Lower lobe of right lung (tissue), 2 donors: ENCODE results near the gene STK11. TPM values are rescaled to one million over a fixed set of nuclear protein-coding genes. Genes with fewer than 3 reads are reported as not detected.

Source experiments
- ATAC-seq, 2 donors: fragments of 200-7000 bp; cut with Tn5 transposase; one replicate each; pipeline ENCODE4 v1.9.1; 2020 to 2022; ENCODE audit warnings: mild to moderate bottlenecking in 2 of 2, moderate library complexity in 2 of 2
- DNase-seq: peaks from one replicate; pipeline ENCODE4 v3.0.0-alpha.2; 2020
- H3K27ac ChIP-seq: fragments of 200-600 bp; one replicate; pipeline ENCODE4 v1.8.0; 2022
- H3K27me3 ChIP-seq: fragments of 200-600 bp; one replicate; pipeline ENCODE4 v1.8.0; 2022; ENCODE audit warnings: low read depth
- H3K36me3 ChIP-seq: fragments of 200-600 bp; one replicate; pipeline ENCODE4 v1.8.0; 2022; ENCODE audit warnings: mild to moderate bottlenecking
- H3K4me1 ChIP-seq: fragments of 200-600 bp; one replicate; pipeline ENCODE4 v1.8.0; 2022
- H3K4me3 ChIP-seq: fragments of 200-600 bp; one replicate; pipeline ENCODE4 v1.8.0; 2022; ENCODE audit warnings: mild to moderate bottlenecking
- H3K9me3 ChIP-seq: fragments of 200-600 bp; one replicate; pipeline ENCODE4 v1.8.0; 2022
- CTCF ChIP-seq: fragments of 200-600 bp; IDR thresholded peaks from one replicate; pipeline ENCODE4 v1.8.0; 2022; ENCODE audit warnings: antibody characterized with exemption, mild to moderate bottlenecking
- intact Hi-C: fragments of 100-400 bp; cut with DNase I; formaldehyde crosslinking; loops from one replicate; pipeline ENCODE4 v1.11.0; 2022
- total RNA-seq: library from RNA; stranded (reverse); fragmentation: NEBNext Ultra II Directional; extraction: Animal tissue kit (Norgen Biotek cat#: 25700); gene quantifications from one replicate; pipeline ENCODE4 v1.2.1, GENCODE V29; 2021
- donor health status: DM: no; HTN: yes; CAD: no; lungs with severe emphysema.

Gene STK11
- total RNA-seq, 1 donor from 2014 or later, result 50.5 TPM

GRCh38 chr19:1248139-1248785 lies 42.7 kb downstream of the STK11 start, which contains the start of gene MIDN:
MIDN (plus strand) TSS chr19:1248583; CDS start chr19:1250297, 1,714 bp downstream.
- H3K27me3 ChIP-seq, result no peaks in the 10 kb centered on the region
- peak within 1 kb of the TSS; percentile 77 for H3K4me3 ChIP-seq
- TF ChIP-seq CTCF, result peak; percentile 46
- no peaks in the 10 kb centered on the region for H3K9me3 ChIP-seq
- intact Hi-C loops, result no loop called here
- H3K36me3 ChIP-seq, result peaks cover 12% of the 10 kb centered on the region
- peak; percentile 92 for DNase-seq
- peak within 1 kb of the TSS; percentile 98 for H3K27ac ChIP-seq
- peak; percentile 52 to 55 for ATAC-seq
- H3K4me1 ChIP-seq, result peaks cover 51% of the 10 kb centered on the region

DNA sequence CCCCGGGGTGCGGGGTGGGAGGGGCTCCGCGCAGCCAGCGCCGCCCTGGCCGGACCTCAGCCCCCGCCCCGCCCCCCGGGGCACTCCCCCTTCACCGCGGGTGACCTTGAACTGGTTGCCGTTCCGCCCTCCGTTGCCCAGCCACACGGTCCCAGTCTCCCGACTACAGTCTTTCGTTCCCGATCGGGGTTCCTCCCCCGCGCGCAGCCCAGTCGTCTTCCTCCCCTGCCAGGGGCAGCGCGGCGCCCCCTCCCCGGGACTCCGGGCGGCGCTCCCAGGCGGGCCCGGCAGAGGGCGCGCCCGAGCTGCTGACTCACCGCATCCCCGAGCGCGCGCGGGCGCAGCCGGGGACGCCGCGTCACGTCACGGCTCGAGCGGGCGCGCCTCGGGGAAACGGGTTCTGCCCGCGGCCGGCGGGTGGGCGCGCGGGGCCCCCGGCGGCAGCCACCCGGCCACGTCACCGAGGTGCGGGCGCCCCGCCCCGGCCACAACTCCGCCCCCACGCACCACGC lies 43.3 kb downstream of the STK11 start:
- no peaks in the 10 kb centered on the region for H3K9me3 ChIP-seq
- intact Hi-C loops, result no loop called here
- peak; percentile 87 for DNase-seq
- H3K36me3 ChIP-seq, result peaks cover 17% of the 10 kb centered on the region
- peak overlapping the region; percentile 98 for H3K27ac ChIP-seq
- H3K27me3 ChIP-seq, result no peaks in the 10 kb centered on the region
- H3K4me1 ChIP-seq, result peaks cover 51% of the 10 kb centered on the region
- peak overlapping the region; percentile 77 for H3K4me3 ChIP-seq
- peak; percentile 23 to 31 for ATAC-seq
- TF ChIP-seq CTCF, result peak; percentile 75

GRCh38 chr19:1249298-1249989 lies 43.9 kb downstream of the STK11 start:
- Histone ChIP-seq H3K27me3 (no peaks in the 10 kb centered on the region), H3K27ac (peak overlapping the region; percentile 98), H3K9me3 (no peaks in the 10 kb centered on the region), H3K4me1 (peaks cover 51% of the 10 kb centered on the region), H3K36me3 (peaks cover 19% of the 10 kb centered on the region), H3K4me3 (peak overlapping the region; percentile 77)
- no peak for TF ChIP-seq CTCF
- ATAC-seq (peak; percentile 35 to 62), DNase-seq (peak; percentile 97)
- intact Hi-C loops, result no loop called here

DNA sequence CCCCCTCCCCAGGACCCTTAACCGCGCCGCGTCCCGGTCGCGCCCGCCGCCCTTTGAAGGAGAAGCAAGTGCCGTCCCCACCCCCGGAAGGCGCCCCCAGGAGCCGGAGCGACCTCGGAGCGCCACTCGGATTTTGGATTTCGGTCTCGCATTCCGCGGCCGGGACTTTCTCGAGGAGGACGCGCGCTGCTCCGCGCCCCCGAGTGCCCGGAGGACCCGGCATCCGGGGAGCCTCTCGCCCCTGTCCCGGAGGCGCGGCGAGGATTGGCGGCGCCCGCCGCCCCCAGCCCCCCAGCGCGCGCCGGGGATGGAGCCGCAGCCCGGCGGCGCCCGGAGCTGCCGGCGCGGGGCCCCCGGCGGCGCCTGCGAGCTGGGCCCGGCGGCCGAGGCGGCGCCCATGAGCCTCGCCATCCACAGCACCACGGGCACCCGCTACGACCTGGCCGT lies 44.4 kb downstream of the STK11 start:
- H3K4me1 ChIP-seq, result peaks cover 51% of the 10 kb centered on the region
- no peaks in the 10 kb centered on the region for H3K27me3 ChIP-seq
- no peak for TF ChIP-seq CTCF
- no peaks in the 10 kb centered on the region for H3K9me3 ChIP-seq
- ATAC-seq (no peak), DNase-seq (no peak)
- peak overlapping the region; percentile 77 for H3K4me3 ChIP-seq
- H3K27ac ChIP-seq, result peak overlapping the region; percentile 98
- intact Hi-C loops, result no loop called here
- peaks cover 25% of the 10 kb centered on the region for H3K36me3 ChIP-seq

- Histone ChIP-seq H3K36me3 (peaks cover 31% of the 10 kb centered on the region), H3K9me3 (no peaks in the 10 kb centered on the region), H3K27me3 (no peaks in the 10 kb centered on the region), H3K4me3 (peak overlapping the region; percentile 77), H3K4me1 (peaks cover 51% of the 10 kb centered on the region), H3K27ac (peak overlapping the region; percentile 98)
- DNase-seq (peak; percentile 84), ATAC-seq (no peak)
- intact Hi-C loops, result no loop called here
- TF ChIP-seq CTCF, result no peak
These were observed 45.1 kb downstream of the STK11 start for GRCh38 chr19:1250437-1251260.
